Activated T-cell treated with anti-CD3 and anti-CD28 coated beads, Interleukin-2, amount 50 U/mL, for 72 hours (primary cell): Measurements from ENCODE around the gene VSX1. TPM values are rescaled to one million over a fixed set of nuclear protein-coding genes. Genes with fewer than 3 reads are reported as not detected.

Experiments
- ATAC-seq, 2 donors: fragments of 150-1000 bp; cut with Tn5 transposase; replicated peaks in 1 of 2; 2 replicates each; pipeline ENCODE4 v1.10.0; 2021; ENCODE audit warnings: moderate library complexity in 2 of 2, mild to moderate bottlenecking in 1 of 2
- DNase-seq, 2 donors: peaks; one replicate each; pipeline ENCODE4 v3.0.0; 2021 to 2022; ENCODE audit warnings: mixed read lengths in 1 of 2
- H3K27ac Mint-ChIP-seq: one replicate; pipeline ENCODE4 v1.8.0; 2022; ENCODE audit warnings: mild to moderate bottlenecking, moderate library complexity, mixed read lengths
- H3K27me3 Mint-ChIP-seq: one replicate; pipeline ENCODE4 v1.8.0; 2022; ENCODE audit warnings: low read depth, mixed read lengths
- H3K36me3 Mint-ChIP-seq, 2 donors: one replicate each; pipeline ENCODE4 v1.8.0; 2022; ENCODE audit warnings: mixed read lengths in 2 of 2, mild to moderate bottlenecking in 1 of 2; ENCODE audit not compliant: insufficient read depth in 2 of 2
- H3K4me1 Mint-ChIP-seq: one replicate; pipeline ENCODE4 v1.8.0; 2022; ENCODE audit warnings: low read depth, mixed read lengths
- H3K4me3 Mint-ChIP-seq, 2 donors: one replicate each; pipeline ENCODE4 v1.8.0; 2022; ENCODE audit warnings: mild to moderate bottlenecking in 2 of 2, mixed read lengths in 2 of 2, moderate library complexity in 2 of 2
- H3K9me3 Mint-ChIP-seq, 2 donors: one replicate each; pipeline ENCODE4 v1.8.0; 2022; ENCODE audit warnings: mixed read lengths in 2 of 2
- total RNA-seq, 2 donors: library from RNA; stranded (reverse); gene quantifications; one replicate each; pipeline ENCODE4 v1.2.3, GENCODE V29; 2022

VSX1 gene
- total RNA-seq, 2 donors from 2014 or later, result 0.12 TPM; not detected in 1

DNA sequence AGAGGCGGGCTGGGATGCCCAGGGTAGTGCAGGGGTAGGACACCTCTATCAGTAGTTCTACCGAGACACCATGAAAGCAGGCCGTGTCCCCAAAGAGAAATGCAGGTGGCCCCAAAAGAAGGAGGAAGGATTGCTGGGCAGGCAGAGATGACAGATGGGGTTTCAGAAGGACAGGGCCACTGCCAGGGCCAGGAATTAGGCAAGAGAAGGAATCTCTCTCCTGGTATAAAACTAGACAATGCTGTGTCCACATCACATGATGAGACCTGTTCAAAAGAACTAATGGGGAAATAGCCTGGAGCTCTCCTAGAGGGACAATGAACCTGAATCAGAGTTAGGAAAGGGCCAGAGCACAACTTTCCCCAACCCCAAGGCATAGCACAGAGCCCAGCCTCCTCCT lies 21.6 kb upstream of the VSX1 start:
- H3K4me3 Mint-ChIP-seq, result no peak overlapping the region
- H3K9me3 Mint-ChIP-seq, result no peaks in the 10 kb centered on the region
- DNase-seq, result no peak
- peaks cover 26% of the 10 kb centered on the region for H3K27me3 Mint-ChIP-seq
- no peaks in the 10 kb centered on the region for H3K36me3 Mint-ChIP-seq
- no peak overlapping the region for H3K27ac Mint-ChIP-seq
- ATAC-seq, result no peak
- H3K4me1 Mint-ChIP-seq, result peaks cover 13% of the 10 kb centered on the region

DNA sequence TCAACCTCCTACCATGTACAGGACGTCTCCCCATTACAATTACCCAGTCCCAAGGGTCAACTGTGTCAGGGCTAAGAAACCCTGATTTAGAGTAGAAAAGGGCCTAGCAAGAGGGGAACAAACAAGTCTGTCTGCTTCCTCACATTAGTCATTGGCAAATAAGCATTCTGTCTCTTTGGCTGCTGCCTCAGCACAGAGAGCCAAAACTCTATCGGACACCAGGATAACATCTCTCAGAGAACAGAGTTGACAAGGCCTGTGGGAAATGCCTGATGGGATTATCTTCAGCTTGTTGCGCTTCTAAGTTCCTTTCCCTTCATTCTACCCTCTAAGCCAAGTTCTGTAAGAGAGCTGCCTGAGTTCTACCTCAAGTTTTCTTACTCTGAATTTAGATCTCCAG lies 19.0 kb upstream of the VSX1 start:
- Mint-ChIP-seq H3K4me1 (peaks cover 13% of the 10 kb centered on the region), H3K27ac (no peak overlapping the region), H3K4me3 (no peak overlapping the region), H3K9me3 (no peaks in the 10 kb centered on the region), H3K36me3 (no peaks in the 10 kb centered on the region), H3K27me3 (peaks cover under 1% of the 10 kb centered on the region)
- ATAC-seq (no peak), DNase-seq (no peak)

DNA sequence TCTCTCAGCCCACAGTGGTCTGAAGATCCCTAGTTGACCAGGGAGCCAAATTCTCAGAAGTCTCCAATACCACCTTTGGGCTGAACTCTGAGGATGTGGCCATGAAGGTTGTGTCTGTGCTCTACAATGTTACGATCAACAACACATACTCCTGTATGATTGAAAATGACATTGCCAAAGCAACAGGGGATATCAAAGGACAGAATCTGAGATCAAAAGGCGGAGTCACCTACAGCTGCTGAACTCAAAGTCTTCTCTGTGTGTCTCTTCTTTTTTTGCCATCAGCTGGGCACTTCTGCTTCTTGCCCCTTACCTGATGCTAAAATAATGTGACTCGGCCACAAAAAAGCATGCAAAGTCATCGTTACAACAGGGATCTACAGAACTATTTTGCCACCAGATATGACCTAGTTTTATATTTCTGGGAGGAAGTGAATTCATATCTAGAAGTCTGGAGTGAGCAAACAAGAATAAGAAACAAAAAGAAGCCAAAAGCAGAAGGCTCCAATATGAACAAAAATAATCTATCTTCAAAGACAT lies 17.7 kb upstream of the VSX1 start:
- Mint-ChIP-seq H3K9me3 (no peaks in the 10 kb centered on the region), H3K27me3 (no peaks in the 10 kb centered on the region), H3K4me3 (no peak overlapping the region), H3K36me3 (no peaks in the 10 kb centered on the region), H3K27ac (no peak overlapping the region), H3K4me1 (peaks cover 13% of the 10 kb centered on the region)
- ATAC-seq (no peak), DNase-seq (no peak)

DNA sequence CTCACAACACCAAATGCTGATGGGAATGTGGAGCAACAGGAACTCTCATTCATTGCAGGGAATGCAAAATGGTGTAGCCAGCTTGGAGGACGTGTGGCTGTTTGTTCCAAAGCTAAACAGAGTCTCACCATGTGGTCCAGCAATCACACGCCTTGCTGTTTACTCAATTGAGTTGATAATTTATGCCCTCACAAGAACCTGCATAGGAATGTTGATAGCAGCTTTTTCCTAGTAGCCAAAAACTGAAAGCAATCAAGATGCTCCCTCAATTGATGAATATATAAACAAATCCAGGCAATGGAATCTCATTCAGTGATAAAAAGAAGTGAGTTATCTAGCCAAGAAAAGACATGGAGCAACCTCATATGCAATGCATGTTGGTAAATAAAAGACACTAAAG lies 15.6 kb upstream of the VSX1 start:
- H3K27ac Mint-ChIP-seq, result no peak overlapping the region
- H3K9me3 Mint-ChIP-seq, result no peaks in the 10 kb centered on the region
- peaks cover 13% of the 10 kb centered on the region for H3K4me1 Mint-ChIP-seq
- no peaks in the 10 kb centered on the region for H3K36me3 Mint-ChIP-seq
- DNase-seq (no peak), ATAC-seq (no peak)
- H3K27me3 Mint-ChIP-seq, result no peaks in the 10 kb centered on the region
- H3K4me3 Mint-ChIP-seq, result no peak overlapping the region

DNA sequence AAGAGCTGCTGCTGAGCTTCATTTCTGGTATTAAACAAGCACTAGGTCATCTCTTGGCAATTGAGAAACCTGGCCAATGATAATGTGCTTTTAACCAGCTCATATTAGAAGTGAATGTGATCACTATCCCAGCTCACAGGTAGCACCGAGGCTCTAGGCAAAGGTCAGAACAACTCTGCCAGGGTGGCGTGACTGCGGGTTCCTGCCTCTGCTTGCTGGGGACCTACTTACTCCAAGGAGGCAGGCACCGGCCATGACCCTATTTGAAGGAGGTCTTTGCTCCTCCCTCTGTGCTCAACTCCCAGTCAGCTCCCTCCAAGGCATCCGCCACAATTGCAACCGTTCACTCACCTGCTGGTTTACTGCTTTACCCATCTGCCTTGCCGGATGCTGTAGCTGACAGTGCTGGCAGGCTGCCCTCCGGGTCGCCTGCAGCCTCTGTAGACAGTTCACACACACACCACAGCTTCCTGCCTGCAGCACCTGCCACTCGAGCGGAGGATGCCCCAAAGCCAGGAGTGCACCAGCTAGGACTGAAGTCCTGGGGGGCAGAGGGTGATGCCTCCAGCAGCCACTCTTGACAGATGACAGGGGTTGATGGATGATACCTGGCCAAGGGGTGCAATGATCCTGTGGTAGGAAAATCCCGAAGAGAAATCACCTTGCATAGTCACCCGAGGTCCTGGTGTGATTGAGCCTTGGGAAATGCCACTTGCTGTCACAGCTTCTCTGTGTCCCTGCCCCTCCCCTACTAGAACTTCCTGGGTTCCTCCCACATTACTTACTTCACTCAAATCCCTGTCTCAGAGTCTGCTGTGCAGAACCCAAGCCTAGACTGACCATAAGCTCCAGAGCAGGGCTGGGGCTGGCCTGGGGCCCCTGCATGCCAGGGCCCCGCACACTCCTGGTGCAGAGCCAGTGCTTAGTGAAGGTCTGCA lies 8.8 kb upstream of the VSX1 start:
- DNase-seq (peak; percentile 67 to 70), ATAC-seq (peak; percentile 98 to 99)
- peaks cover 34% of the 10 kb centered on the region for H3K4me1 Mint-ChIP-seq
- H3K27ac Mint-ChIP-seq, result no peak overlapping the region
- no peaks in the 10 kb centered on the region for H3K36me3 Mint-ChIP-seq
- H3K27me3 Mint-ChIP-seq, result peaks cover 7% of the 10 kb centered on the region
- no peaks in the 10 kb centered on the region for H3K9me3 Mint-ChIP-seq
- peak overlapping the region; percentile 31 to 46 for H3K4me3 Mint-ChIP-seq

DNA sequence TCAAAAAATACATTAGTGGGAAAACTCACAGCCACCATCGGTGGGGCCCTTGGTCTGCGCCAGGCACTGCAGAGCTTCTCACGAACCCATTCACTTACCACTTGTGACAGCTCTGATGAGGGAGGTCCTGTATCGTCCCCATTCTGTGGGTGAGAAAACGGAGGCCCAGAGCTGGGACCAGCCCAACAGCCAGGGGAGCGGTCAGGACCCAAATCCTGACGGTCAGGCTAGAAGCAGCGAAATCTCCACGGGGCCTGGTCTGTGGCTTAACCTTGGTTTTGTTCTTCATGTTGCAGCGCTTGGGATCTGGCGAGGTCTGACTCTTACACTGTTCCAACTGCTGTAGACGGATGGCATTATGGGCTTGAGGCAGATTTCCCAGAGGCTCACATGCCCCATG lies 7.7 kb upstream of the VSX1 start:
- Mint-ChIP-seq H3K4me1 (peaks cover 36% of the 10 kb centered on the region), H3K4me3 (no peak overlapping the region), H3K9me3 (no peaks in the 10 kb centered on the region), H3K27me3 (peaks cover 18% of the 10 kb centered on the region), H3K36me3 (no peaks in the 10 kb centered on the region), H3K27ac (no peak overlapping the region)
- ATAC-seq (no peak), DNase-seq (no peak)

DNA sequence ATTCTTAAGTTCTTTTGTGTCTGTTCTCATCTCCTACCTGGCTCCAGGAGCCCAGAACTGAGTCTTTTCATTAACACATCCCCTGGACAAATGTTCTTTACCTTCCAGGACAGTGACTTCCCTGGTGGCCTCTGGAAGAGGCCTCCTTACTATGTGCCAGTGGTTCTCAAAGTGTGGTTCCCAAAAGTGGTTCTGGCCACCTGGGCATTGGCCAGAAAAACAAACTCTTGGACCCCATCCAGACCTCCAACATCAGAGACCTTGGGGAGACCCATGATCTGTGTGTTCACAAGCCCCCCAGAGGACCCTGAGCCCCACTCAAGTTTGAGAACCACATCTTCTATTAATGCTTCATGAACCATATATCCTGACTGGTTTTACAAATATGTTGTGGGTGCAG lies 7.2 kb upstream of the VSX1 start:
- Mint-ChIP-seq H3K4me1 (peaks cover 42% of the 10 kb centered on the region), H3K27ac (no peak overlapping the region), H3K9me3 (no peaks in the 10 kb centered on the region), H3K27me3 (peaks cover 24% of the 10 kb centered on the region), H3K36me3 (no peaks in the 10 kb centered on the region), H3K4me3 (no peak overlapping the region)
- DNase-seq (no peak), ATAC-seq (no peak)

DNA sequence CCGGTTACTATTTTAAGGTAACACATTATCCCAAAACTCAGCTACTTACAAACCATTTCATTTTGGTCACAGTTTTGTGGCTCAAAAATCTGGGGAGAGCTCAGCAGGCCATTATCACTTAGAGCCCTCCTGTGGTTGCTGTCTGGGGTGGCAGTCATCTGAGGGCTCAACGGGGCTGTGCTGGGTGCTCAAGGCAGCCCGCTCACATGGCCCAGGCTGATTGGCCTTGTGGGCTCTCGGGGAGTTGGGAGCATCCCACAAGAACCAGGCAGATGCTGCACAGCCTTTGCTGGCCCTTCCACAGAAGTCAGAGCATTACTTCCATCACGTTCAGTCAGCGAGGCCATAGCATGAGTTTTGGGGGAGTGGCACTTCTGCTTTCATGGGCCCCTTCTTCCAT lies 6.3 kb upstream of the VSX1 start:
- Mint-ChIP-seq H3K27me3 (peaks cover 32% of the 10 kb centered on the region), H3K36me3 (no peaks in the 10 kb centered on the region), H3K4me1 (peaks cover 50% of the 10 kb centered on the region), H3K4me3 (no peak overlapping the region), H3K27ac (no peak overlapping the region), H3K9me3 (no peaks in the 10 kb centered on the region)
- DNase-seq (no peak), ATAC-seq (no peak)

DNA sequence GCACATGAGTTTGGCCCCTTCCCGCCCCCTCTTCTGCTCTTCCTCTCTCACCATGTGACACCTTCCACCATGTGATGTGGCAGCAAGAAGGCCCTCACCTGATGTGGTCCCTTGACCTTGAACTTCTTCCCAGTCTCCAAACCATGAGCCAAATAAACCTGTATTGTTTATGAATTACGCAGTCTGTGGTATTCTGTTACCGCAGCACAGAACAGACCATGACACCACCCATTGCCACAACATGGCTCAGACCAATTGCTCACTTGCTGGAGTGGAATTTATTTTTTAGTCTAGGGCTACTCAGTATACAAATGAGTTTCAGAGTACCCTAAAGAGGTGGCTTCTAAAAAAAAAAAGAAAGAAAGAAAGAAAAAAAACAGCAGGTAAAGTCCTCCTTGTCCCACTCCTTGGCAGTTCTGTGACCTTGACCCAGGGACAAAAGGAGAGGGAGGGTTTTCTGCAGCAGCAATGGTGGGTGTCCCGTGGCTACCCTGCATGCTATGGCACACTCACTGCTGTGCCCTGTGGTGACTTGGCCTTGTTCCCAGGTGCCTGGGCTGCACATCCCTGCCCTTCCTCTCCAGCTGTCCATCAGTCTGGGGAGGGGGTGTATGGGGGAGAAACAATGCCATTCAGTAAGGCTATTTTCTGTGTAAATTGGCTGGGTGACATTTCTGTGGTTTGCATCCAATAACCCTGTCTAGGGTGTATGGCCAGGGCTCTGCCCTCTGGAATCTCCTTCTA lies 5.4 kb upstream of the VSX1 start:
- ATAC-seq, result no peak
- Mint-ChIP-seq H3K36me3 (no peaks in the 10 kb centered on the region), H3K9me3 (no peaks in the 10 kb centered on the region), H3K4me1 (peaks cover 56% of the 10 kb centered on the region), H3K4me3 (no peak overlapping the region), H3K27ac (no peak overlapping the region), H3K27me3 (peaks cover 40% of the 10 kb centered on the region)
- no peak for DNase-seq

DNA sequence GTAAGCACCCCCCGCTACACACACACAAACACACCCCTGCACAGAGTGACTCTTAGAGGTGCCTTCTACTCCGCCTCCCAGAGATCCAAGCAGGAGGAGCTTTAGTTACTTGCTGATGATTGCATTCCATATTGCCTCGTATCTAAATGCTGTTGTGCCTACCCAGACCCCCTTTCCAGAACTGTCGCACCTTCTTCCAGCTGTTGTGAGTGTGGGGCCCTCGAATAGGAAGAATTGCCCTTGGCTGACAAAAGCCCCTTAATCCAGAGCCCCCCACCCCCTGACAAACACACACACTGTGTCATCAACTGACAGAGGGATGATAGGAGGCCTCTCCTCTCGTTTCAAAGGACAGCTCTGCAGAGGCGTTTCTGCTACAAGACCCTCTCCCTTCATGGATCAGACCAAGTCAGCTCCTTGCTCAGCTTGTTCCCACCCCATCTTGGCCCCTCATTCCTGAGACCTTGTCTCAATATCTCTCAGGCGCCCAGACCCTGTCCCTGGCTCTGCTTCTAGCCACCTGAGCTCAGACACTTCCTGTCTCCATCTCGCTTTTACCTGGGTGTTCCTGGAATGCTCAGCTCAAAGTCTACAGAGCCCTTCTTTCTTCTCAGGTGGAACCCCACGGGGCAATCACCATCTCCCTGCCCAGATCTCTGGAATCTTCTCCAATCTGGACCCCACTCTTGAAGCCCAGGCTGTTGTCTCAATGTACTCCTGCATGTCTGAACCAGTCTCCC lies 4.0 kb upstream of the VSX1 start:
- Mint-ChIP-seq H3K36me3 (no peaks in the 10 kb centered on the region), H3K27me3 (peaks cover 48% of the 10 kb centered on the region)

DNA sequence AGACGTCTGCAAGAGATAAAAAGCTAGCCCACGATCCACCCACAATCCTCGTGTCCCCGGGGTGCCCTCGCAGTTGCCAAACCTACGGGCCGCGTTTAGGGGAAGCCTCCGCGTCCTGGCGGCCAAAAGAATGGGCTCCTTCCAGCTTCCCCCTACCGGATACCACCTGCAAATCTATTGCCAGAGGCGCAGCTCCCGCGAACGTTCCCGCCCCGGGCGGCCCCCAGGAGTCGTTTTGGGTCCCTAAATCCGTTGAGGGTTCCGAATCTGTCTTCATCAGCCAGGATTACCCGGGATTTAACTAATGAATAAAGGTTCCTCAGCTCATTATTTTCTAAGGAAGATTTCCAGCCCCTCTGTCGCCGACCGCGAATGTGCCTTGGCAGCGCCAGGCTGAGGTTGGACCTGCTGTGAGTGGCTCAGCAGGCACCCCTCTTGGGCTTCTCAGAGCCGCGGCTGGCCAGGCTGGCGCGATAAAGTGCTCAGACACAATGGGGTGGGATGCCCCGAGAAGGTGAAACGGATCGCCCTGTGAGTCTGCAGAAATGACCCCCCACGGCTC lies 2.8 kb upstream of the VSX1 start:
- Mint-ChIP-seq H3K27ac (no peak overlapping the region), H3K9me3 (no peaks in the 10 kb centered on the region), H3K36me3 (no peaks in the 10 kb centered on the region), H3K4me1 (peaks cover 39% of the 10 kb centered on the region), H3K27me3 (peaks cover 60% of the 10 kb centered on the region), H3K4me3 (peak overlapping the region; percentile 80 to 82)
- ATAC-seq (peak; percentile 20), DNase-seq (peak in 1 of 2 donors; percentile 7)

More for the DNA sequence above, 4.0 kb upstream of the VSX1 start:
- H3K9me3 Mint-ChIP-seq, result no peaks in the 10 kb centered on the region
- DNase-seq (no peak), ATAC-seq (no peak)
- H3K4me1 Mint-ChIP-seq, result peaks cover 49% of the 10 kb centered on the region
- H3K4me3 Mint-ChIP-seq, result no peak overlapping the region
- no peak overlapping the region for H3K27ac Mint-ChIP-seq

DNA sequence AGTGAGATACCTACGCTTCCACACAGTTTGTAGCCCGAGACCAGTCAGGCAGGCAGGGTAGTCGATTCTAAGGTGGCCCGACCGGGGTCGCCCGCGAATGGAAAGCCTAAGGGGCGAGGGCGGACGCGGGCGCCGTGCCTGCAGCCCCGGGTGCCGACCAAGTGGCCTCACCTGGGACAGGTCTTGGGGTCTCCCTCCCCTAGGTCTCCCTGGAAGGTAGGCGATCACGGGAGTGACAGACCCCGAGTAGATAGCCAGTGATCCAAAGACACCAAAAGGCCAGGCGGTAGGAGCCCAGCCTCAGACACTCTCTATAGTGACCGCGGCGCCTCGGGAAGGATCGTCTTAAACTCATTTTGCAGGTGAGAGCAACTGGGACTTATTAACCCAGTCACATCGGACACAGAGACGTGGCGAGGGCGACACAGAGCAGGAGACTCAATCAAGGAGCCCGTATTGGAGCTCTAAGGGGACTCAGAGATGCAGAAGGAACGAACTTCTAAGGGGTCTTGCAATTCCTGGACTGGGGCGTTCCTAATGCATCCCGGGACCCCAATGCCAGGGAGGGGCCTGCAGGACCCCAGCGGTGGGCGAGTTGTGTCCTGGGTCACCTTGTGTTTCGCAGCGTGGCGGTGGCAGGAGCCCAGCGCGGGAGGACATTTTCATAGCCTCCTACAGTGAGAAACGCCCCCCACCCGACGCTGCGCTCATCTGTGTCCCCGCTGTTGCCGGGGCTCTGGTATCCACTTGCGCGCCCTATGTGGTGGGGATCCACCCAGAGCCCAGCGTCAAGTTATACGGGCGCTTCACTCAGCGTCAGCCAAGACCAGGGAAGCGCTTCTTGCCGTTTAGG lies 2.1 kb upstream of the VSX1 start:
- peak; percentile 61 to 66 for DNase-seq
- peak overlapping the region; percentile 80 to 82 for H3K4me3 Mint-ChIP-seq
- no peak overlapping the region for H3K27ac Mint-ChIP-seq
- H3K9me3 Mint-ChIP-seq, result no peaks in the 10 kb centered on the region
- H3K36me3 Mint-ChIP-seq, result no peaks in the 10 kb centered on the region
- peaks cover 67% of the 10 kb centered on the region for H3K27me3 Mint-ChIP-seq
- peaks cover 32% of the 10 kb centered on the region for H3K4me1 Mint-ChIP-seq
- peak; percentile 74 to 78 for ATAC-seq
